ENCODE measurements around the gene PSMD7.

PSMD7 gene

DNA sequence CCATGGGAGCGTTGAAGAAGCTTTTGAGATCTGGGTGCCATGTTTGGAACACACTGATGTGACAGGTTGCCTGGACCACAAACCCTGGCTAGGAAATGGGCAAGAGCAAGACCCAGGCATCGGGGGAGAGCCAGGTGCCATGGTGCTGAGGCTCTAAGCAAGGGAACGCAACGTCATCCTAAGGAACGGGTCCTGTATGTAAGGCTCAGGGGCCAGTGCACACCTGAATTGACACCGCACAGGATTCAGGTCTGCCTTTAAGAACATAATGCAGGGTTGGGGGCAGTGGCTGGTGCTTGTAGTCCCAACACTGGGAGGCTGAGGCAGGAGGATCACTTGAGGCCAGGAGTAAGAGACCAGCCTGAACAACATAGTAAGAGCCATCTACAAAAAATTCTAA is 10.8 kb downstream of the PSMD7 start:
- H3F3A ChIP-seq (ENCODE audit: insufficient read depth), result peaks cover 26% of the 10 kb centered on the region; the same call in 1 of the 2 replicates
- H3K27me3 ChIP-seq (ENCODE audit: low read length), result no peaks in the 10 kb centered on the region
- H4K20me1 ChIP-seq (ENCODE audit: low read depth, low read length), result no peaks in the 10 kb centered on the region
- no peaks in the 10 kb centered on the region for H3K79me2 ChIP-seq (ENCODE audit: insufficient read depth, low read length)
- H3K36me3 ChIP-seq (ENCODE audit: low read length), result peaks cover 17% of the 10 kb centered on the region; the same call in 1 of the 2 replicates
- no peak overlapping the region for H3K4me3 ChIP-seq (ENCODE audit: insufficient read depth, low read length, poor library complexity, severe bottlenecking)
- H2AFZ ChIP-seq (ENCODE audit: low read depth, low read length, severe bottlenecking), result no peak overlapping the region
- H3K27ac ChIP-seq (ENCODE audit: low read depth, low read length), result no peak overlapping the region
- TF ChIP-seq, protein P1, sequence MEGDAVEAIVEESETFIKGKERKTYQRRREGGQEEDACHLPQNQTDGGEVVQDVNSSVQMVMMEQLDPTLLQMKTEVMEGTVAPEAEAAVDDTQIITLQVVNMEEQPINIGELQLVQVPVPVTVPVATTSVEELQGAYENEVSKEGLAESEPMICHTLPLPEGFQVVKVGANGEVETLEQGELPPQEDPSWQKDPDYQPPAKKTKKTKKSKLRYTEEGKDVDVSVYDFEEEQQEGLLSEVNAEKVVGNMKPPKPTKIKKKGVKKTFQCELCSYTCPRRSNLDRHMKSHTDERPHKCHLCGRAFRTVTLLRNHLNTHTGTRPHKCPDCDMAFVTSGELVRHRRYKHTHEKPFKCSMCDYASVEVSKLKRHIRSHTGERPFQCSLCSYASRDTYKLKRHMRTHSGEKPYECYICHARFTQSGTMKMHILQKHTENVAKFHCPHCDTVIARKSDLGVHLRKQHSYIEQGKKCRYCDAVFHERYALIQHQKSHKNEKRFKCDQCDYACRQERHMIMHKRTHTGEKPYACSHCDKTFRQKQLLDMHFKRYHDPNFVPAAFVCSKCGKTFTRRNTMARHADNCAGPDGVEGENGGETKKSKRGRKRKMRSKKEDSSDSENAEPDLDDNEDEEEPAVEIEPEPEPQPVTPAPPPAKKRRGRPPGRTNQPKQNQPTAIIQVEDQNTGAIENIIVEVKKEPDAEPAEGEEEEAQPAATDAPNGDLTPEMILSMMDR (IDR thresholded peaks at IDR 0.05; ENCODE audit: insufficient read depth, low read length, poor library complexity, severe bottlenecking), result no peak
- TF ChIP-seq EZH2phosphoT487 (conservative IDR thresholded peaks at IDR 0.05; ENCODE audit: low read length), result no peak
- no peak overlapping the region for H3K4me2 ChIP-seq (ENCODE audit: low read depth, low read length, poor library complexity, severe bottlenecking)
- H3K9me3 ChIP-seq (ENCODE audit: insufficient read depth, low read length), result no peaks in the 10 kb centered on the region
- no peak overlapping the region for H3K9ac ChIP-seq (ENCODE audit: low read length)
- H3K9me2 ChIP-seq (replicated peaks; ENCODE audit: insufficient read depth, low read length), result no peaks in the 10 kb centered on the region

DNA sequence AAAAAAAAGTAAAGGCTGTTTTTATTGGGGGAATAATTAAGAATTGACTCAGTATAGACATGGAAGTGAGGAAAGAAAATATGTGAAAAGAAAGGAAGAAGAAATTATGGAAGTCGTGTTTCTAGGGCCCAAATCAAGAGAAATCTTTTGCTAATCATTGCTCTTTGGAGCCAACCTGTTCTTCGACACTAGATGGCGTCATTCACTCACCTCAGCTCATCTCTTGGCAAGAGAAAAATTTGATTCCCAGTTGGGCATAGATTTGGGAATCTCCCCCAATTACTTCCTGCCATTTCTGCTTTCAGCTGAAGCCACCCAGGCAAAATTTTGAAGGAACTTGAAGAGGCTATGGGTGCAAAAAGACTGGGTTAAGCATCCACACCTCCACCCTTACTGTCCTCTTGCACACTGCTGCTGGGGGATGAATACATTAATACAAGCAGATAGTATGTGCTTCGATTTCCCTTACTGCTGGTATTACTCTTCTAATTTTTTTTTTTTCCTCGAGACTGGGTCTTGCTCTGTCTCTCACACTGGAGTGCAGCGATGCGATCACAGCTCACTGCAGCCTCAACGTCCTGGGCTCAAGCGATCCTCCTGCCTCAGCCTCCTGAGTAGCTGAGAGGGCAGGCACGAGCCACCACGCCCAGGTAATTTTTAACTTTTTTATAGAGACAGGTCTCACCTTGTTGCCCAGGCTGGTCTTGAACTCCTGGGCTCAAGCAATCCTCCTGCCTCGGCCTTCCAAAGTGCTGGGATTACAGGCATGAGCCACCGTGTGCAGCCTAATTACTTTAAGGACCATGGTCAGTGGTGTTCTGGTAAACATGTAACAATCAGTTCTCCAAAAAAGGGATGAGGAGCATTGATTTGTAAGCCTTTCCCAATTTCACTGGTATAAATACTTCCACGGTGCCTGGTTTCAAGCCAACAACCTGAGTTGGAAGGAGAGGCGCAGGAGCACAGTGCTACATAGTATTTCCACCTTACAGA is 13.5 kb downstream of the PSMD7 start:
- Histone ChIP-seq H3F3A (ENCODE audit: insufficient read depth) (peaks cover 16% of the 10 kb centered on the region; the same call in 1 of the 2 replicates), H4K20me1 (ENCODE audit: low read depth, low read length) (no peaks in the 10 kb centered on the region), H2AFZ (ENCODE audit: low read depth, low read length, severe bottlenecking) (no peak overlapping the region), H3K9ac (ENCODE audit: low read length) (no peak overlapping the region), H3K27ac (ENCODE audit: low read depth, low read length) (no peak overlapping the region), H3K36me3 (ENCODE audit: low read length) (peaks cover 5% of the 10 kb centered on the region; the same call in 1 of the 2 replicates), H3K79me2 (ENCODE audit: insufficient read depth, low read length) (no peaks in the 10 kb centered on the region), H3K4me2 (ENCODE audit: low read depth, low read length, poor library complexity, severe bottlenecking) (no peak overlapping the region), H3K9me3 (ENCODE audit: insufficient read depth, low read length) (no peaks in the 10 kb centered on the region), H3K9me2 (replicated peaks; ENCODE audit: insufficient read depth, low read length) (no peaks in the 10 kb centered on the region), H3K4me3 (ENCODE audit: insufficient read depth, low read length, poor library complexity, severe bottlenecking) (no peak overlapping the region), H3K27me3 (ENCODE audit: low read length) (no peaks in the 10 kb centered on the region)
- TF ChIP-seq, protein P1 (IDR thresholded peaks at IDR 0.05; ENCODE audit: insufficient read depth, low read length, poor library complexity, severe bottlenecking), result peak; percentile 70
- TF ChIP-seq EZH2phosphoT487 (conservative IDR thresholded peaks at IDR 0.05; ENCODE audit: low read length), result no peak

DNA sequence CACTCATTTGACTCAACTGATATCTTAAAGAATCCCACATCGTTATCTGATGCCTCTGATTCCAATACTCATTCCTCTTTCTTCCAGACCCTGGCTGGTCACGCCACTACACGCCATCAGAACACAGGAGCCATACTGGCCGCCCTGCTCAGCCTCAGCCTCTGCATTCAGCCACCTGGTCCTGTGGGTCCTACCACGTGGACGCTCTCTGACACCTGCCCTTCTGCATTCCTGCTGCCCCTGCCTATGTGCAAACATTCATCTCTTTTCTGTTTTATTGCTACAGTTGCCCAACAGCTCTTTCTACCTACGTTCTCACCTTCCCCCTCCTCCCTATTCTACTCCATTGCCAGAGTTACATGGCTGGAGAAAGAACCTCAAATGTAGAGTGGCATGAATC is 18.4 kb downstream of the PSMD7 start:
- no peaks in the 10 kb centered on the region for H3K79me2 ChIP-seq (ENCODE audit: insufficient read depth, low read length)
- no peak overlapping the region for H3K4me3 ChIP-seq (ENCODE audit: insufficient read depth, low read length, poor library complexity, severe bottlenecking)
- H3K4me2 ChIP-seq (ENCODE audit: low read depth, low read length, poor library complexity, severe bottlenecking), result no peak overlapping the region
- no peak overlapping the region for H2AFZ ChIP-seq (ENCODE audit: low read depth, low read length, severe bottlenecking)
- no peak overlapping the region for H3K27ac ChIP-seq (ENCODE audit: low read depth, low read length)
- no peaks in the 10 kb centered on the region for H3K36me3 ChIP-seq (ENCODE audit: low read length)
- no peaks in the 10 kb centered on the region for H3K9me3 ChIP-seq (ENCODE audit: insufficient read depth, low read length)
- H3K9ac ChIP-seq (ENCODE audit: low read length), result no peak overlapping the region
- no peaks in the 10 kb centered on the region for H3F3A ChIP-seq (ENCODE audit: insufficient read depth)
- H3K27me3 ChIP-seq (ENCODE audit: low read length), result no peaks in the 10 kb centered on the region
- no peaks in the 10 kb centered on the region for H3K9me2 ChIP-seq (replicated peaks; ENCODE audit: insufficient read depth, low read length)
- no peaks in the 10 kb centered on the region for H4K20me1 ChIP-seq (ENCODE audit: low read depth, low read length)
- TF ChIP-seq, protein P1 (IDR thresholded peaks at IDR 0.05; ENCODE audit: insufficient read depth, low read length, poor library complexity, severe bottlenecking), result no peak
- no peak for TF ChIP-seq EZH2phosphoT487 (conservative IDR thresholded peaks at IDR 0.05; ENCODE audit: low read length)

Data from SU-DHL-6 (cell line).